ENCODE results near the gene AMER1.

- no peak for TF ChIP-seq POLR2A (IDR thresholded peaks at IDR 0.05)
- TF ChIP-seq, protein P1, sequence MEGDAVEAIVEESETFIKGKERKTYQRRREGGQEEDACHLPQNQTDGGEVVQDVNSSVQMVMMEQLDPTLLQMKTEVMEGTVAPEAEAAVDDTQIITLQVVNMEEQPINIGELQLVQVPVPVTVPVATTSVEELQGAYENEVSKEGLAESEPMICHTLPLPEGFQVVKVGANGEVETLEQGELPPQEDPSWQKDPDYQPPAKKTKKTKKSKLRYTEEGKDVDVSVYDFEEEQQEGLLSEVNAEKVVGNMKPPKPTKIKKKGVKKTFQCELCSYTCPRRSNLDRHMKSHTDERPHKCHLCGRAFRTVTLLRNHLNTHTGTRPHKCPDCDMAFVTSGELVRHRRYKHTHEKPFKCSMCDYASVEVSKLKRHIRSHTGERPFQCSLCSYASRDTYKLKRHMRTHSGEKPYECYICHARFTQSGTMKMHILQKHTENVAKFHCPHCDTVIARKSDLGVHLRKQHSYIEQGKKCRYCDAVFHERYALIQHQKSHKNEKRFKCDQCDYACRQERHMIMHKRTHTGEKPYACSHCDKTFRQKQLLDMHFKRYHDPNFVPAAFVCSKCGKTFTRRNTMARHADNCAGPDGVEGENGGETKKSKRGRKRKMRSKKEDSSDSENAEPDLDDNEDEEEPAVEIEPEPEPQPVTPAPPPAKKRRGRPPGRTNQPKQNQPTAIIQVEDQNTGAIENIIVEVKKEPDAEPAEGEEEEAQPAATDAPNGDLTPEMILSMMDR (IDR thresholded peaks at IDR 0.05), result no peak
These were observed 12.5 kb upstream of the AMER1 start for GRCh38 chrX:64218023-64218422.
